ENCODE measurements around the gene ATP5F1D. TPM values are rescaled to one million over a fixed set of nuclear protein-coding genes. Genes with fewer than 3 reads are reported as not detected.
A peak's percentile ranks its signal among the peaks of the same experiment; 100 is the strongest.

ATP5F1D gene
- total RNA-seq, 1 donor from 2014 or later = 692 TPM

GRCh38 chr19:1261798-1262622 lies 20.5 kb downstream of the ATP5F1D start:
- DNase-seq (peak; percentile 82), ATAC-seq (ENCODE audit: poor library complexity) (peak; percentile 13)
- intact Hi-C loops (cut with DNase I) = no loop called here

DNA sequence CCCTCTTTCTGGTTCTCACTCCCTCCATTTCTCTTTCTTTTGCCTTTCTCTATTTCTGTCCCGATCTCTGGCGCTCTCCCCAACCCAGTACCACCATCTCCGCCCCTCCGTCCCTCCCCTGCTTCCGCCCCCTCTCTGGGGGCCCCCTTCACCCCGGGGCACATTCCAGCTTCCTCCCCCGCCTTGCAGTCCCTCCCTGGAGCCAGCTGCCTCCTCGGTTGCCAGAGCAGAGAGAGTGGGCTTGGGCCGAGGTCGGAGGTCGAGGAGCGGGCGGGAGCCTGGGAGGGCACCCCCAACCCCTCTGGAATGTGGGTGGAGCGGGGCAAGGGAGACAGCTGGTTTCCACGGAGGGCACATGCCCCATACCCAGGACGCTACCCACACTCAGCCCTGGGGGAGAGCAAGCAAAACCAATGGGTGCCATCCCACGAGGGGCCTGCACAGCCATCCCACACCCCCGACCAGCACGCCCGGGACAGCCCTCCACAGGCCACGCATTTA lies 21.1 kb downstream of the ATP5F1D start:
- ATAC-seq (ENCODE audit: poor library complexity) (no peak), DNase-seq (peak; percentile 39)
- intact Hi-C loops (cut with DNase I) = no loop called here

DNA sequence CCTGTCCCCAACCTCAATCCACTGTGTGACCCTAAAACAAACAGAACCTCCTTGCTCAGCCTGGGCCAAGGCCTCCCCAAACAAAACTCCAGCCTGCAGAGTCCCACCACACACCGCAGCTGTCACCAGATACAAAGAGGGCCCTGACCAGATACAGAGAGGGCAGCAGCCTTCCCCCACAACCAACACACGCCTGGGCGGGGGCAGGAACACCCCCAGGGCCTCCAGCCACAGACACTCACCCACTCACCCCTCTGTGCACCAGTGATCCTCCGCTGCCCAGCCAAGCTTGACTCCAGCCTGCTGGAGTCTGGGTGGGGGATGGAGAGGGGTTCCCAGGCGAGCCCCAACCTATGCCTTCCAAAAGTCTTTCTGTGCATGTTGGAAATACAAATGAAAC lies 21.6 kb downstream of the ATP5F1D start:
- DNase-seq = no peak
- ATAC-seq (ENCODE audit: poor library complexity) = no peak
- intact Hi-C loops (cut with DNase I) = no loop called here

GRCh38 chr19:1264801-1265614 lies 23.5 kb downstream of the ATP5F1D start:
- DNase-seq (peak; percentile 81), ATAC-seq (ENCODE audit: poor library complexity) (no peak)
- intact Hi-C loops (cut with DNase I) = no loop called here

DNA sequence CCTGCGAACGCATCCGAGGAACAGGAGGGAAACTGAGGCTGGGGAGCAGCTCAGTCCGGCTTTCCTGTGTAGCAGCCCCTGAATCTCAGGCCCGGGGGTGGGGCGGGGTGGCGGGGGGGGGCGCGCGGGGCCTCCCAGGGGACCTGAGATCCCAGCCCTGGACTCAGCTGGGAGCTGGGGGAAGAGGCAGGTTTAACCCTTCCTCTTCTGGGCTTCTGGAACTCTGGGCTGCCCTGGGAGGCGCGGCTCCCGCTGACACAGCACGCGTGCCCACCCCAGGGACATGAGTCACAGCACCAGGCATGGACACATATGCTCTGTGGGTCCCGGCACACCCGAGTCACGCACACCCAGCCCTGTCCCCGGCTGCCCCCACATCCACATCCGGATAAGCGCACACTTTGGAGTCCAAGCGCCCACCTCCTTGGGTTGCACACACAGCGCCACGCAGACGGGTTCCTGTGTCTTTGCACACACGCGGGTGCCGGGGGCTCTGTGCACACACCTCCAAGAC lies 24.1 kb downstream of the ATP5F1D start:
- ATAC-seq (ENCODE audit: poor library complexity) (no peak), DNase-seq (peak; percentile 81)
- intact Hi-C loops (cut with DNase I) = no loop called here

DNA sequence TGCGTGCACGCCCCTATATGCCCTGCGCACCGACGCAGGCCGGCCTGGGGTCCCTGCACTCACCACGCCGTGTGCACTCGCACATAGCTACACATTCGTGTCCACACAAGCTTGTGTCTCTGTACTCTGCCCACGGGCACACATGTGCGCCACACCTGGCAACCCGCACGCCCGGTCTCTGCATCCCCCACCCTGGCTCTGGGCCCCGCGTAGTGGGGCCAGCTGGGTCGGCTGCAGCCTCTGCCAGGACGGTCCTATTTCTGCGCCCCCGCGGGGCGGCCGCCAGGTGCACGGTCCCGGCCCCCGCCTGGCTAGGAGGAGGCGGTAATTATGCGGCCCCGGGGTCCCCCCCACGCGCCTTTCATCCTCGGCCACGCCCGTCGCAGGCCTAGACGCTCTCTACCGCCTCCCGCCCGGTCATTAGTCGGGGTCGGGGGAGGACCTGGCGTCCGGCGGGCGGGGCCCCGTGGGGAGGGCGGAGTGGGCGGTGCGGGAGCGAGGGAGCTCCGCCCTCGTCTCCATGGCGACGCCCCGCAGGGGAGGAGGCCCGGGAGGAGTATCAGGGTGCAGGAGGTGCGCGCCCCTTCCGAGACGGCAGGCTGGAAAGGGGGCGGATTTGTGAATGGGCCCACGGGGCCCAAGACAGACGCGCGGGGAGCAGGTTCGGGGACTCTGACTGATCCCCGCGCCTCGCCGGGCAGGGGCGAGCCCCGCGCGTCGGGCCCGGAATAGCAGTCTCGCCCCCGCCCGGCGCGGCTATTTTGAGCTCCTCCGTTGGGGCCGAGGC lies 24.8 kb downstream of the ATP5F1D start:
- intact Hi-C loops (cut with DNase I) = no loop called here

DNA sequence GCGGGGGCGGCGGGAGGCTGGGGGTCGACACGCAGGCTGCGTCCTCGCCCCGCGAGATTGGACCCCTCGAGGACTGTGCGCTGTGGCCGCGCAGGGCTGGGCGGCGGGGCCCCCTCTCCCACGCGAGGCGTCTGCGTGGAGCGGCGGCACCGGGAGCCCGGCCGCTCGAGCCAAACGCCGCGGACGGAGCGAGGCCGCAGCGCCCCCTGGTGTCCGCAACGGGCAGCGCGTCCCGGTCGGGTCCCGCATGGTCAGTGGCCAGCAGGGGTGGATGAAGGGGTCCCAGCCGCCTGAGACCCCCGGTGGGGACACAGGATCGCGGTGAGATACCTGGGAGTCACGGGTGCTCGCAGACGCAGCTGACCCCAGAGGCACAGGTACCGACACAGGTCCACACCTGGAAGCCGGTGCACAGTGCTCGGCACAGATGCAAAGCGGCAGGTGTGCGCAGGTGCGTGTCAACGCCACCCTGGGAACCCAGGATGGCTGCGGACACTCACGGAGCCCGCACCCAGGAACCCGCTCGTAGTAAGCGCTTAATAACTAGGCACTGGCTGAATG lies 25.4 kb downstream of the ATP5F1D start:
- DNase-seq = peak; percentile 84
- intact Hi-C loops (cut with DNase I) = no loop called here
- peak; percentile 40 for ATAC-seq (ENCODE audit: poor library complexity)

More for the DNA sequence above, 24.8 kb downstream of the ATP5F1D start:
- ATAC-seq (ENCODE audit: poor library complexity) = peak; percentile 54
- DNase-seq = peak; percentile 93

DNA sequence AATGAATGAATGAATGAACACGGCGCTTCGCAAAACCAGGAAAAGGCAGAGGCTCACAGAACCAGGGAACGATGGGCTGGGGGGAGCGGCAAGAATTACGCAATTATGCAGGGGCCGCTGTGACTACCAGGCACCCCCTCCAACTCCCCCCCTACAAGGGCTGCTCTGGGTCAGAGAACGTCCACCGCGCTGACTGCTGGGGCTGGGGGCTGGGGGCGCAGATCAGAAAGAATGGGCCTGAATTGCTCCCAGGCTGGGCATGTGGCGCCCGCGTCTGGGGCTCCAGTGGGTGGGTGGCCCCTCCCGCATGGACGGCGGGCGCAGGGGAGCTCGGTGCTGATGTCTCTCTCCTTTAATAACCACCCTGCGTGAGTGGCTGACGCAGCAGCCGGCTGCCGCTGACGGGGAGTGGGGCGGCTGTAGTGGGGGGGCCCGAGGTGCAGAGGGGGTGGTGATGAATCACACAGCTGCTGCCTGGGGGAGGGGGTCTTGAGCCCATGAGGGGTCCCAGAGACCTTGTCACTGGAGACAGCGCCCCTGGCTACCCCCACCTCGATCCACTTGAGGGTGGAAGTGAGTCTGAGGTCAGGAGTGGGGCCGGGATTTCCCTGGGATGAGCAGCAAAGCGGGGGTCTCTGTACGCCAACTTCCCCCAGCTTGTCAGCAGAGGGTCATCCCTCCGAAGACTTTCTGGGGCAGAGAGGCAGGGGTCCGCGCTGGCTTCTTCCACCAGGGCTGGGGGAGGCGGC lies 26.1 kb downstream of the ATP5F1D start:
- intact Hi-C loops (cut with DNase I) = loop anchor here (2.0 kb wide), 1 partner anchor 23 kb away; no protein-coding TSS in a partner anchor
- no peak for DNase-seq
- ATAC-seq (ENCODE audit: poor library complexity) = no peak

- no peak for DNase-seq
- intact Hi-C loops (cut with DNase I) = loop anchor here (2.0 kb wide), 1 partner anchor 24 kb away; no protein-coding TSS in a partner anchor
These were observed 26.9 kb downstream of the ATP5F1D start for GRCh38 chr19:1268226-1269064.

DNA sequence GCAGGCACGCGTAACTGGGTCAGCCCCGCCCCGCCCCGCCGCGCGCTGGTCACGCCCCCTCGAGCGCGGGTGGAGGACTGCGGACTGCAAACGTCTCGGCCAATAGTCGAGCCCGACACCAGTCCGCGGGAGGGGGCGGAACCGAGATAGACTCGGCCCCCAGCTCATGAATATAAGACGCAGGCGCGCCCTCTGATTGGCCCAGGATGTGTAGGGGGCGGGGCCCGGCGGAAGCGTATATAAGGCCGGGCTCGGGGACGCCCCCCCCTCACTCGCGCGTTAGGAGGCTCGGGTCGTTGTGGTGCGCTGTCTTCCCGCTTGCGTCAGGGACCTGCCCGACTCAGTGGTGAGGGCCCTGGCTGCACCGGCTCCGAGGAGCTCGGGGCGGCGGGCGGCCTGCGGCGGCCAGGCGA lies 27.5 kb downstream of the ATP5F1D start, which contains the start of gene CIRBP:
Gene CIRBP, plus strand, starts transcription at position 268 of the 413 bp plus-strand sequence. CDS start 1,602 bp downstream, outside the sequence.
- DNase-seq = peak; percentile 100
- intact Hi-C loops (cut with DNase I) = loop anchor here (2.0 kb wide), 1 partner anchor 24 kb away; no protein-coding TSS in a partner anchor
- ATAC-seq (ENCODE audit: poor library complexity) = peak; percentile 73

More at GRCh38 chr19:1268226-1269064, 26.9 kb downstream of the ATP5F1D start:
- no peak for ATAC-seq (ENCODE audit: poor library complexity)

DNA sequence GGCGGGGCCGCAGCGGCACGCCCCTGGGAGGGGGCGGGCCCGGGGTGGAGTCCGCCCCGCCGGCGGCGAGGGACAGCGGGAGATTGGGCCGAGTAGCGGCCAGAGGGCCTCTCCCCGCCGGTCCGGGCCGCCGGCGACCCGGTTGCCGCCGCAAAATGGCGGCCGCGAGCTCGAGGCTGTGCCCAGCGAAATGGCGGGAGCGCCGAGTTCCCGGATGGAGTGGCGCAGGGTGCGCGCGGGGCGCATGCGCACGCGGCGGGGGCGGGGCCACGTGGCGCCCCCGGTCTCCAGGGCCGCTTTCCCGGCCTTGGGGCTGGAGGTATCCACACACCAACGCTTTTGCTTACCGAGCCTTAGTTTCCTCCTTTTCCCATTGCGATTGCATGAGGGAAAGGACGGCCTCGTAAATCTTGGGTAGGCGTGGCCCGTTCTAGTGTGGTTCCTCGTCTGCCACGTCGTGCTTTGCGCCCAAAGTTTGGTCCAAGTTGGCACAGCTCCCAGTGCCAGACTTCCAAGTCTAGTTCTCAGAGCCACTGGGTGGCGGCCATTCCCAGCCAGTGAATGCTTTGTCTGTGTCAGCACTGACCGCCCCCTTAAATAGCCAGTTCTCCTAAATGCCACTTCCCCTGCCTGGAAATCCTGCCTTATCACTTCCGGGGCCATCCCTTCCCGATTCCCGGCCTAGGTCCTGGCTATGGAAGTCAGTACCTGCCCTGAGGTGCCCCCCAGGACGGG lies 28.1 kb downstream of the ATP5F1D start:
- peak; percentile 40 for ATAC-seq (ENCODE audit: poor library complexity)
- intact Hi-C loops (cut with DNase I) = loop anchor here (2.0 to 10.0 kb wide), 2 partner anchors 25 to 115 kb away; partner anchors contain the start of gene NDUFS7
- peak; percentile 91 for DNase-seq

- no peak for DNase-seq
- intact Hi-C loops (cut with DNase I) = loop anchor here (10.0 kb wide), 1 partner anchor 114 kb away; the partner anchor contains the start of gene NDUFS7
- no peak for ATAC-seq (ENCODE audit: poor library complexity)
These were observed 28.8 kb downstream of the ATP5F1D start for GRCh38 chr19:1270213-1270853.

DNA sequence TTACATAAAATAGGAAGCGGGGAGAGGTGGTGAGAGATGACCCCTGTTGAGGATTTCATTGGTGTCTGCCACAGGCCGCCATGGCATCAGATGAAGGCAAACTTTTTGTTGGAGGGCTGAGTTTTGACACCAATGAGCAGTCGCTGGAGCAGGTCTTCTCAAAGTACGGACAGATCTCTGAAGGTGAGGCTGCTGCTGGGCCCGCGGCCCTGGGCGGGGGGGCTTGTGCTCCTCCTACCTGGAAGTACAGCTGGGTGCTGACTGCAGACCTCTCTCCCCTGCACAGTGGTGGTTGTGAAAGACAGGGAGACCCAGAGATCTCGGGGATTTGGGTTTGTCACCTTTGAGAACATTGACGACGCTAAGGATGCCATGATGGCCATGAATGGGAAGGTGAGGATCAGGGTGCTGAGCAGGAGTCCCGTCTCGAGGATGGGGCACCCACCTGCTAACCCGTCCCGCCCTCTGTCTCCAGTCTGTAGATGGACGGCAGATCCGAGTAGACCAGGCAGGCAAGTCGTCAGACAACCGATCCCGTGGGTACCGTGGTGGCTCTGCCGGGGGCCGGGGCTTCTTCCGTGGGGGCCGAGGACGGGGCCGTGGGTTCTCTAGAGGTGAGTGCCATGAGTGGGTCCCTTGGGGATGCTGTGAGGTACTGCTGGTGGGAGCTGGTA lies 29.4 kb downstream of the ATP5F1D start:
- ATAC-seq (ENCODE audit: poor library complexity) (no peak), DNase-seq (no peak)
- intact Hi-C loops (cut with DNase I) = loop anchor here (10.0 kb wide), 1 partner anchor 114 kb away; the partner anchor contains the start of gene NDUFS7

Data from Right ventricle myocardium superior (tissue), 1 donor.